ENCODE data around the gene KRTAP20-2.

GRCh38 chr21:30646904-30647414 is 12.0 kb downstream of the KRTAP20-2 start:
- TF ChIP-seq CTCF (IDR thresholded peaks at IDR 0.05) (no peak), POLR2A (IDR thresholded peaks at IDR 0.05) (no peak)

All from lower leg skin (tissue), 3 donors.